ENCODE results near the gene CACNB4.

CACNB4 gene

GRCh38 chr2:152071092-152071491 lies 27.8 kb downstream of the CACNB4 start:
- Histone ChIP-seq H3K4me2 (peak overlapping the region; percentile 53), H3K9ac (no peak overlapping the region), H4K20me1 (no peaks in the 10 kb centered on the region), H3K27ac (no peak overlapping the region), H3K4me3 (no peak overlapping the region), H3K9me3 (peaks cover under 1% of the 10 kb centered on the region; the same call in 1 of the 2 replicates), H3K27me3 (no peaks in the 10 kb centered on the region), H3K4me1 (peaks cover 16% of the 10 kb centered on the region), H3K36me3 (no peaks in the 10 kb centered on the region)
- no peak for TF ChIP-seq Cebpa-rat (IDR thresholded peaks at IDR 0.05)

GRCh38 chr2:152068226-152068625 lies 30.6 kb downstream of the CACNB4 start:
- Histone ChIP-seq H4K20me1 (no peaks in the 10 kb centered on the region), H3K27ac (no peak overlapping the region), H3K27me3 (no peaks in the 10 kb centered on the region), H3K36me3 (no peaks in the 10 kb centered on the region), H3K4me2 (no peak overlapping the region), H3K4me1 (peaks cover 24% of the 10 kb centered on the region), H3K4me3 (no peak overlapping the region), H3K9me3 (peaks cover 3% of the 10 kb centered on the region; the same call in 1 of the 2 replicates), H3K9ac (no peak overlapping the region)
- TF ChIP-seq Cebpa-rat (IDR thresholded peaks at IDR 0.05) = no peak

- H3K27ac ChIP-seq = no peak overlapping the region
Measured at GRCh38 chr2:152067823-152068222, 31.0 kb downstream of the CACNB4 start.

GRCh38 chr2:152065945-152066344 lies 32.9 kb downstream of the CACNB4 start:
- H3K9me3 ChIP-seq = peaks cover 4% of the 10 kb centered on the region; the same call in 1 of the 2 replicates
- peaks cover 21% of the 10 kb centered on the region for H3K4me1 ChIP-seq
- H3K27ac ChIP-seq = no peak overlapping the region
- no peak overlapping the region for H3K9ac ChIP-seq
- H3K4me3 ChIP-seq = no peak overlapping the region
- H3K27me3 ChIP-seq = no peaks in the 10 kb centered on the region
- no peak for TF ChIP-seq Cebpa-rat (IDR thresholded peaks at IDR 0.05)
- H3K4me2 ChIP-seq = no peak overlapping the region
- H3K36me3 ChIP-seq = no peaks in the 10 kb centered on the region
- no peaks in the 10 kb centered on the region for H4K20me1 ChIP-seq

More at GRCh38 chr2:152067823-152068222, 31.0 kb downstream of the CACNB4 start:
- H3K4me3 ChIP-seq = no peak overlapping the region
- no peak overlapping the region for H3K9ac ChIP-seq
- H3K9me3 ChIP-seq = peaks cover 3% of the 10 kb centered on the region; the same call in 1 of the 2 replicates
- no peaks in the 10 kb centered on the region for H4K20me1 ChIP-seq
- H3K27me3 ChIP-seq = no peaks in the 10 kb centered on the region
- no peak for TF ChIP-seq Cebpa-rat (IDR thresholded peaks at IDR 0.05)
- H3K4me2 ChIP-seq = no peak overlapping the region
- peaks cover 25% of the 10 kb centered on the region for H3K4me1 ChIP-seq
- no peaks in the 10 kb centered on the region for H3K36me3 ChIP-seq

GRCh38 chr2:152064001-152064400 lies 34.8 kb downstream of the CACNB4 start:
- Histone ChIP-seq H3K9me3 (peaks cover 16% of the 10 kb centered on the region), H3K27ac (no peak overlapping the region), H3K4me3 (no peak overlapping the region), H3K4me2 (no peak overlapping the region), H4K20me1 (no peaks in the 10 kb centered on the region), H3K36me3 (no peaks in the 10 kb centered on the region), H3K27me3 (no peaks in the 10 kb centered on the region), H3K4me1 (peaks cover 14% of the 10 kb centered on the region), H3K9ac (no peak overlapping the region)
- no peak for TF ChIP-seq Cebpa-rat (IDR thresholded peaks at IDR 0.05)

GRCh38 chr2:152063325-152063924 lies 35.4 kb downstream of the CACNB4 start:
- TF ChIP-seq Cebpa-rat (IDR thresholded peaks at IDR 0.05) = no peak
- no peak overlapping the region for H3K27ac ChIP-seq
- H3K9me3 ChIP-seq = peaks cover 21% of the 10 kb centered on the region
- no peak overlapping the region for H3K4me3 ChIP-seq
- H4K20me1 ChIP-seq = no peaks in the 10 kb centered on the region
- no peaks in the 10 kb centered on the region for H3K27me3 ChIP-seq
- H3K36me3 ChIP-seq = no peaks in the 10 kb centered on the region
- H3K4me2 ChIP-seq = no peak overlapping the region
- peaks cover 14% of the 10 kb centered on the region for H3K4me1 ChIP-seq
- H3K9ac ChIP-seq = no peak overlapping the region

- H3K9me3 ChIP-seq = peaks cover 32% of the 10 kb centered on the region
- peaks cover 14% of the 10 kb centered on the region for H3K4me1 ChIP-seq
- no peaks in the 10 kb centered on the region for H3K27me3 ChIP-seq
- H3K4me3 ChIP-seq = no peak overlapping the region
- H3K4me2 ChIP-seq = peak overlapping the region; percentile 18; the same call in 1 of the 2 replicates
- TF ChIP-seq Cebpa-rat (IDR thresholded peaks at IDR 0.05) = no peak
- H3K9ac ChIP-seq = no peak overlapping the region
- H3K27ac ChIP-seq = no peak overlapping the region
- no peaks in the 10 kb centered on the region for H4K20me1 ChIP-seq
- no peaks in the 10 kb centered on the region for H3K36me3 ChIP-seq
Measured at GRCh38 chr2:152062125-152063091, 36.4 kb downstream of the CACNB4 start.

- Histone ChIP-seq H3K9me3 (peaks cover 38% of the 10 kb centered on the region), H3K4me1 (peaks cover 24% of the 10 kb centered on the region), H3K9ac (no peak overlapping the region), H3K27ac (no peak overlapping the region), H3K4me3 (no peak overlapping the region), H3K4me2 (no peak overlapping the region), H3K36me3 (no peaks in the 10 kb centered on the region), H3K27me3 (no peaks in the 10 kb centered on the region), H4K20me1 (no peaks in the 10 kb centered on the region)
- TF ChIP-seq Cebpa-rat (IDR thresholded peaks at IDR 0.05) = no peak
Measured at GRCh38 chr2:152061383-152061782, 37.5 kb downstream of the CACNB4 start.

GRCh38 chr2:152058655-152059054 lies 40.2 kb downstream of the CACNB4 start:
- Histone ChIP-seq H3K4me2 (no peak overlapping the region), H3K4me3 (peak overlapping the region; percentile 31; the same call in 1 of the 2 replicates), H4K20me1 (no peaks in the 10 kb centered on the region), H3K9ac (no peak overlapping the region), H3K27me3 (no peaks in the 10 kb centered on the region), H3K9me3 (peaks cover 38% of the 10 kb centered on the region), H3K4me1 (peaks cover 37% of the 10 kb centered on the region), H3K36me3 (no peaks in the 10 kb centered on the region), H3K27ac (no peak overlapping the region)
- no peak for TF ChIP-seq Cebpa-rat (IDR thresholded peaks at IDR 0.05)

GRCh38 chr2:152056418-152056817 lies 42.4 kb downstream of the CACNB4 start:
- Histone ChIP-seq H3K4me1 (peaks cover 33% of the 10 kb centered on the region), H3K36me3 (no peaks in the 10 kb centered on the region), H4K20me1 (no peaks in the 10 kb centered on the region), H3K9ac (no peak overlapping the region), H3K9me3 (peaks cover 44% of the 10 kb centered on the region), H3K27me3 (no peaks in the 10 kb centered on the region), H3K27ac (peak overlapping the region; percentile 63; the same call in 1 of the 2 replicates), H3K4me2 (peak overlapping the region; percentile 75), H3K4me3 (no peak overlapping the region)
- TF ChIP-seq Cebpa-rat (IDR thresholded peaks at IDR 0.05) = no peak

Measured in BLaER1 (cell line).